ENCODE measurements around the gene KCND1.

KCND1 gene

GRCh38 chrX:48957827-48958634 lies 13.6 kb downstream of the KCND1 start:
- H3K27me3 ChIP-seq (ENCODE audit: insufficient read depth, low read length) = no peaks in the 10 kb centered on the region
- peak overlapping the region; percentile 98 for H3K27ac ChIP-seq (ENCODE audit: low read depth, low read length)
- no peak overlapping the region for H2BK12ac ChIP-seq (ENCODE audit: low read length)
- peaks cover 5 to 20% of the 10 kb centered on the region in 2 experiments for H3K36me3 ChIP-seq (ENCODE audit: control insufficient read depth in 1 of 2, insufficient read depth in 2 of 2, low read length in 2 of 2)
- H3K79me1 ChIP-seq (ENCODE audit: low read length) = peaks cover 11% of the 10 kb centered on the region
- peaks cover 0 to 8% of the 10 kb centered on the region in 2 experiments for H3K4me1 ChIP-seq (ENCODE audit: control insufficient read depth in 1 of 2, insufficient read depth in 2 of 2, low read length in 2 of 2)
- H3K14ac ChIP-seq (ENCODE audit: low read length) = peak overlapping the region; percentile 83
- peak overlapping the region; percentile 88 for H3K9ac ChIP-seq (ENCODE audit: low read length)
- peak overlapping the region; percentile 86 for H2AFZ ChIP-seq (ENCODE audit: insufficient read depth, low read length, poor library complexity)
- no peak overlapping the region for H2AK5ac ChIP-seq (ENCODE audit: low read length)
- H3K18ac ChIP-seq (ENCODE audit: low read length) = peak overlapping the region; percentile 88
- WGBS (ENCODE audit: extremely low coverage, insufficient coverage, insufficient read length) = no CpG with 5 or more reads among the region's 66 CpGs
- peak overlapping the region; percentile 90 for H2BK5ac ChIP-seq (ENCODE audit: low read depth, low read length, poor library complexity)
- peaks cover 7% of the 10 kb centered on the region for H3K79me2 ChIP-seq (ENCODE audit: control insufficient read depth, insufficient read depth, low read length, poor library complexity)
- H3K4ac ChIP-seq (ENCODE audit: low read depth, low read length) = peak overlapping the region; percentile 77
- H4K8ac ChIP-seq (ENCODE audit: low read depth, low read length) = peak overlapping the region; percentile 96
- peak overlapping the region; percentile 70 for H4K12ac ChIP-seq (ENCODE audit: low read depth, low read length)
- peak; percentile 93 to 95 for DNase-seq
- peak overlapping the region; percentile 88 for H4K91ac ChIP-seq (ENCODE audit: low read depth, low read length)
- peak overlapping the region; percentile 72 for H3K4me2 ChIP-seq (ENCODE audit: low read length)
- H3K4me3 ChIP-seq (ENCODE audit: low read depth, low read length) = peak overlapping the region; percentile 93
- H2BK120ac ChIP-seq (ENCODE audit: insufficient read depth, low read length, poor library complexity) = peak overlapping the region; percentile 71
- H3K9me3 ChIP-seq (ENCODE audit: insufficient read depth, low read depth, low read length) = no peaks in the 10 kb centered on the region
- H3K23ac ChIP-seq (ENCODE audit: low read length) = no peak overlapping the region

DNA sequence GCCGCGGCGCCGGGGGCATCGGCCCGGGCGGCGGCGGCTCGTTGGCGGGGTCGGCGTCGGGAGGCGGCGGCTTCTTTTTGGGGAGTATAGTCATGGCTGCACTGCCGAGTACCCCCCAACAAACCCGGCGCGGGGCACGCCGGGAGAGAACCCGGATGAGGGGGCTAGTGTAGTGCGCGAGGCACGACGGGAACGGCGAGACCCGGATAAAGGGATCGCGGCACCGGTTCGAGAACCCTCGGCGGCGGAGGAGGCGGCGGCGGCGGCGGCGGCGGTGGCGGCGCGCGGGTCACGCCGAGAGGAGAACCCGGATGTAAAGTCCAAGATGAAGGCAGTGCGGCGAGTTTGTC lies 14.2 kb downstream of the KCND1 start, which contains the start of gene OTUD5:
Gene OTUD5 (minus strand): TSS at position 131 of the 350 bp plus-strand sequence. CDS start 37 bp downstream, at position 94.
- H2AFZ ChIP-seq (ENCODE audit: insufficient read depth, low read length, poor library complexity) = peak within 1 kb of the TSS; percentile 86
- no peaks in the 10 kb centered on the region for H3K27me3 ChIP-seq (ENCODE audit: insufficient read depth, low read length)
- peaks cover 11% of the 10 kb centered on the region for H3K79me1 ChIP-seq (ENCODE audit: low read length)
- H3K14ac ChIP-seq (ENCODE audit: low read length) = peak within 1 kb of the TSS; percentile 83
- peak within 1 kb of the TSS; percentile 96 for H4K8ac ChIP-seq (ENCODE audit: low read depth, low read length)
- no CpG with 5 or more reads among the region's 53 CpGs for WGBS (ENCODE audit: extremely low coverage, insufficient coverage, insufficient read length)
- H2BK12ac ChIP-seq (ENCODE audit: low read length) = no peak within 1 kb of the TSS
- H3K4me3 ChIP-seq (ENCODE audit: low read depth, low read length) = peak within 1 kb of the TSS; percentile 93
- H2BK5ac ChIP-seq (ENCODE audit: low read depth, low read length, poor library complexity) = peak within 1 kb of the TSS; percentile 90
- no peaks in the 10 kb centered on the region for H3K9me3 ChIP-seq (ENCODE audit: insufficient read depth, low read depth, low read length)
- no peak within 1 kb of the TSS for H3K23ac ChIP-seq (ENCODE audit: low read length)
- peaks cover 7 to 20% of the 10 kb centered on the region in 2 experiments for H3K36me3 ChIP-seq (ENCODE audit: control insufficient read depth in 1 of 2, insufficient read depth in 2 of 2, low read length in 2 of 2)
- H3K27ac ChIP-seq (ENCODE audit: low read depth, low read length) = peak within 1 kb of the TSS; percentile 98
- peak within 1 kb of the TSS; percentile 88 for H3K9ac ChIP-seq (ENCODE audit: low read length)
- H3K18ac ChIP-seq (ENCODE audit: low read length) = peak within 1 kb of the TSS; percentile 88
- H2BK120ac ChIP-seq (ENCODE audit: insufficient read depth, low read length, poor library complexity) = peak within 1 kb of the TSS; percentile 71
- peak within 1 kb of the TSS; percentile 88 for H4K91ac ChIP-seq (ENCODE audit: low read depth, low read length)
- peak within 1 kb of the TSS; percentile 96 for H3K4ac ChIP-seq (ENCODE audit: low read depth, low read length)
- peak within 1 kb of the TSS; percentile 94 for H3K4me2 ChIP-seq (ENCODE audit: low read length)
- H3K79me2 ChIP-seq (ENCODE audit: control insufficient read depth, insufficient read depth, low read length, poor library complexity) = peaks cover 10% of the 10 kb centered on the region
- peaks cover 0 to 8% of the 10 kb centered on the region in 2 experiments for H3K4me1 ChIP-seq (ENCODE audit: control insufficient read depth in 1 of 2, insufficient read depth in 2 of 2, low read length in 2 of 2)
- H4K12ac ChIP-seq (ENCODE audit: low read depth, low read length) = peak within 1 kb of the TSS; percentile 86
- no peak for DNase-seq
- H2AK5ac ChIP-seq (ENCODE audit: low read length) = peak within 1 kb of the TSS; percentile 86

DNA sequence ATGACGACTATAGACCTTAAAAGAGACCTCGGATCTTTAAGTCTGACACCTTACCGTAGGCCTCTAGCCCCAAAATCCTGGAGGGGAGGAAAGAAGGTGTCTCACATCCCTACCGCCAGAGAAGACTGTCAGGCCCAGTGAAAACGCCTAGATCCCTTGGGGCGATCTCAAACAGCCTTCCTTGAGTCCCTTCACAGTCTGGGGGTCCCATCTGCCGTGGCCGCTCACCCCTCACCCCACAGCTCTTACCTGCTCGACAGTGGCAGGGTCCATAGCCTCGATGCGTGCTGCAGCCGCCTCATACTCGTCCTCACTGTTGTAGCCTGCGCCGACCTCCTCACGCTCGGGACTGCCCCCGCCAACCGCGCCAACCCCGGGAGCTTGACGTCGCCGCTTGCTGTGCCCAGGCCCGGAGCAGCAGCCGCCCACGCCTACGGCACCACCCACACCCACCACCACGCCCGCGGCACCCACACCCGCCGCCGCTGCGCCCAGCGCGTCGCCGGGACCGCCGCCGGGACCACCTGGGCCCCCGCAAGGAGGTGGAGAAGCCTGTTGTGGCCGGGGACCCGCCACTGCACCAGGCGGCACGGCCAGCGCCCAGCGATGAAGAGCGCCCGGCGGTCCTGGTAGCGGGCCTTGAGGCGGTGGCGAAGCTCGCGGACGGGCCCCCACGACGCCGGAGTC lies 14.8 kb downstream of the KCND1 start:
- Histone ChIP-seq H2BK120ac (ENCODE audit: insufficient read depth, low read length, poor library complexity) (peak overlapping the region; percentile 52), H3K27me3 (ENCODE audit: insufficient read depth, low read length) (no peaks in the 10 kb centered on the region), H3K9me3 (ENCODE audit: insufficient read depth, low read depth, low read length) (no peaks in the 10 kb centered on the region), H3K79me2 (ENCODE audit: control insufficient read depth, insufficient read depth, low read length, poor library complexity) (peaks cover 10% of the 10 kb centered on the region), H2AFZ (ENCODE audit: insufficient read depth, low read length, poor library complexity) (peak overlapping the region; percentile 52), H3K36me3 (ENCODE audit: control insufficient read depth in 1 of 2, insufficient read depth in 2 of 2, low read length in 2 of 2) (peaks cover 7 to 20% of the 10 kb centered on the region in 2 experiments), H4K91ac (ENCODE audit: low read depth, low read length) (peak overlapping the region; percentile 53), H3K18ac (ENCODE audit: low read length) (peak overlapping the region; percentile 51), H3K79me1 (ENCODE audit: low read length) (peaks cover 11% of the 10 kb centered on the region), H2AK5ac (ENCODE audit: low read length) (peak overlapping the region; percentile 86), H2BK5ac (ENCODE audit: low read depth, low read length, poor library complexity) (peak overlapping the region; percentile 27), H4K12ac (ENCODE audit: low read depth, low read length) (peak overlapping the region; percentile 86), H3K4ac (ENCODE audit: low read depth, low read length) (peak overlapping the region; percentile 96), H3K4me3 (ENCODE audit: low read depth, low read length) (peak overlapping the region; percentile 93), H3K9ac (ENCODE audit: low read length) (peak overlapping the region; percentile 88), H2BK12ac (ENCODE audit: low read length) (no peak overlapping the region), H3K14ac (ENCODE audit: low read length) (peak overlapping the region; percentile 74), H4K8ac (ENCODE audit: low read depth, low read length) (peak overlapping the region; percentile 54), H3K4me1 (ENCODE audit: control insufficient read depth in 1 of 2, insufficient read depth in 2 of 2, low read length in 2 of 2) (peaks cover 0 to 7% of the 10 kb centered on the region in 2 experiments), H3K27ac (ENCODE audit: low read depth, low read length) (peak overlapping the region; percentile 83), H3K4me2 (ENCODE audit: low read length) (peak overlapping the region; percentile 94), H3K23ac (ENCODE audit: low read length) (no peak overlapping the region)
- no CpG with 5 or more reads among the region's 61 CpGs for WGBS (ENCODE audit: extremely low coverage, insufficient coverage, insufficient read length)
- DNase-seq = peak in 1 of 2 donors; percentile 17

- Histone ChIP-seq H3K4me3 (ENCODE audit: low read depth, low read length) (no peak overlapping the region), H2BK12ac (ENCODE audit: low read length) (no peak overlapping the region), H2BK5ac (ENCODE audit: low read depth, low read length, poor library complexity) (no peak overlapping the region), H3K36me3 (ENCODE audit: control insufficient read depth in 1 of 2, insufficient read depth in 2 of 2, low read length in 2 of 2) (peaks cover 7 to 13% of the 10 kb centered on the region in 2 experiments), H3K4me2 (ENCODE audit: low read length) (no peak overlapping the region), H3K27ac (ENCODE audit: low read depth, low read length) (no peak overlapping the region), H2AK5ac (ENCODE audit: low read length) (no peak overlapping the region), H3K79me2 (ENCODE audit: control insufficient read depth, insufficient read depth, low read length, poor library complexity) (peaks cover 3% of the 10 kb centered on the region), H3K9ac (ENCODE audit: low read length) (no peak overlapping the region), H2BK120ac (ENCODE audit: insufficient read depth, low read length, poor library complexity) (no peak overlapping the region), H3K4me1 (ENCODE audit: control insufficient read depth in 1 of 2, insufficient read depth in 2 of 2, low read length in 2 of 2) (no peaks in the 10 kb centered on the region), H4K12ac (ENCODE audit: low read depth, low read length) (no peak overlapping the region), H4K8ac (ENCODE audit: low read depth, low read length) (no peak overlapping the region), H3K4ac (ENCODE audit: low read depth, low read length) (no peak overlapping the region), H2AFZ (ENCODE audit: insufficient read depth, low read length, poor library complexity) (no peak overlapping the region), H3K18ac (ENCODE audit: low read length) (no peak overlapping the region), H3K14ac (ENCODE audit: low read length) (no peak overlapping the region), H3K9me3 (ENCODE audit: insufficient read depth, low read depth, low read length) (no peaks in the 10 kb centered on the region), H3K23ac (ENCODE audit: low read length) (no peak overlapping the region), H3K27me3 (ENCODE audit: insufficient read depth, low read length) (no peaks in the 10 kb centered on the region), H3K79me1 (ENCODE audit: low read length) (no peaks in the 10 kb centered on the region), H4K91ac (ENCODE audit: low read depth, low read length) (no peak overlapping the region)
- DNase-seq = no peak
- WGBS (ENCODE audit: extremely low coverage, insufficient coverage, insufficient read length) = no CpG with 5 or more reads among the region's 1 CpG
Measured at GRCh38 chrX:48948589-48948988, 23.1 kb downstream of the KCND1 start.

Measured in trophoblast cell (in vitro differentiated cells and primary cell).